Stimulated activated naive B cell treated with anti-CD40 and anti-IgM and Interleukin-4, amounts not matched to agents 10 μg/mL and 1 μg/mL and 100 μg/mL, for 72 hours (primary cell): ENCODE data around the gene PPIL6.

ENCODE experiments used
- ATAC-seq, 2 donors: fragments of 150-1000 bp; cut with Tn5 transposase; replicated peaks; 2 replicates each; pipeline ENCODE4 v1.10.0; 2021; ENCODE audit warnings: moderate library complexity in 1 of 2
- DNase-seq: peaks from one replicate; pipeline ENCODE4 v3.0.0; 2021
- H3K27ac Mint-ChIP-seq: one replicate; pipeline ENCODE4 v1.8.0; 2022; ENCODE audit warnings: mild to moderate bottlenecking, mixed read lengths
- H3K27me3 Mint-ChIP-seq, 2 donors: one replicate each; pipeline ENCODE4 v1.8.0; 2022; ENCODE audit warnings: mixed read lengths in 2 of 2
- H3K36me3 Mint-ChIP-seq, 2 donors: one replicate each; pipeline ENCODE4 v1.8.0; 2022; ENCODE audit warnings: mixed read lengths in 2 of 2, mild to moderate bottlenecking in 1 of 2
- H3K4me1 Mint-ChIP-seq, 2 donors: one replicate each; pipeline ENCODE4 v1.8.0; 2022; ENCODE audit warnings: mixed read lengths in 2 of 2, mild to moderate bottlenecking in 1 of 2
- H3K4me3 Mint-ChIP-seq, 2 donors: one replicate each; pipeline ENCODE4 v1.8.0; 2022; ENCODE audit warnings: mild to moderate bottlenecking in 2 of 2, mixed read lengths in 2 of 2, moderate library complexity in 1 of 2
- H3K9me3 Mint-ChIP-seq, 2 donors: one replicate each; pipeline ENCODE4 v1.8.0; 2022; ENCODE audit warnings: mixed read lengths in 2 of 2, mild to moderate bottlenecking in 1 of 2

PPIL6 gene

GRCh38 chr6:109440331-109441068 lies at the start of gene PPIL6, which contains the start of gene SMPD2:
TSS of gene PPIL6 (minus strand) at chr6:109440628. CDS start at chr6:109440590, 38 bp downstream.
TSS of gene SMPD2 (plus strand) at chr6:109440724. CDS start at chr6:109441122, 398 bp downstream.
- peak; percentile 86 to 92 for ATAC-seq
- Mint-ChIP-seq H3K27ac (peak within 1 kb of the TSS; percentile 99), H3K36me3 (peaks cover 22 to 32% of the 10 kb centered on the region in 2 donors), H3K27me3 (no peaks in the 10 kb centered on the region), H3K4me3 (peak within 1 kb of the TSS; percentile 96 to 99), H3K9me3 (no peaks in the 10 kb centered on the region), H3K4me1 (peaks cover 34 to 38% of the 10 kb centered on the region in 2 donors)
- DNase-seq, result peak; percentile 75

- ATAC-seq, result no peak
- Mint-ChIP-seq H3K4me3 (no peak overlapping the region), H3K27me3 (no peaks in the 10 kb centered on the region)
Observed at GRCh38 chr6:109488001-109488400, 47.6 kb upstream of the PPIL6 start.

GRCh38 chr6:109486068-109486467 lies 45.6 kb upstream of the PPIL6 start:
- Mint-ChIP-seq H3K27ac (no peak overlapping the region), H3K4me3 (no peak overlapping the region), H3K27me3 (no peaks in the 10 kb centered on the region)

More at GRCh38 chr6:109488001-109488400, 47.6 kb upstream of the PPIL6 start:
- DNase-seq, result no peak
- H3K36me3 Mint-ChIP-seq, result no peaks in the 10 kb centered on the region
- peaks cover 13 to 33% of the 10 kb centered on the region in 2 donors for H3K4me1 Mint-ChIP-seq
- H3K27ac Mint-ChIP-seq, result no peak overlapping the region
- no peaks in the 10 kb centered on the region for H3K9me3 Mint-ChIP-seq

DNA sequence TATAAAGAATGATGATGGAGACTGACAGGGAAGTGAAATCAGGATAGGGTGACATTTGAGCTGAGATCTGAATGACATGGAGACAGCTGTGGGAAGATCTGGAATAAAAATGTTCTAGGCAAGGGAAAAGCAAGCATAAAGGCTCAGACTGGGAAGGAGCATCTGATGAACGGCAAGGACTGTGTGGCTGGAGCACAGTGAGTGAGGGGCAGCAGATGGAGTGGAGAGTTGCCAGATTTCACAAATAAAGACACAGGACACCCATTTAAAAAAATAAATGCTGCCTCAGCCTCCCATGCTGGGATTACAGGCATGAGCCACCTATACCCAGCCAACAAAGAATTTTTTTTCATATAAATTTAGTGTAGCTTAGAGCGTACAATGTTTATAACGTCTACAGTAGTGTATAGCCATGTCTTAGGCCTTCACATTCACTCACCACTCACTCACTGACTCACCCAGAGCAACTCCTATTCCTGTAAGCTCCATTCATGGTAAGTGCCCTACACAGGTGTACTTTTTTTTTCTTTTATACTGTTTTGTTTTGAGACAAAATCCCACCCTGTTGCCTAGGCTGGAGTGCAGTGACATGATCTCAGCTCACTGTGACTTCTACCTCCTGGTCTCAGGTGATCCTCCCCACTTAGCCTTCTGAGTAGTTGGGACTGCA lies 45.0 kb upstream of the PPIL6 start:
- H3K9me3 Mint-ChIP-seq, result no peaks in the 10 kb centered on the region
- no peaks in the 10 kb centered on the region for H3K27me3 Mint-ChIP-seq
- no peak overlapping the region for H3K27ac Mint-ChIP-seq
- ATAC-seq (no peak), DNase-seq (no peak)
- H3K36me3 Mint-ChIP-seq, result peaks cover 14 to 18% of the 10 kb centered on the region in 2 donors
- H3K4me1 Mint-ChIP-seq, result peaks cover 14 to 34% of the 10 kb centered on the region in 2 donors
- no peak overlapping the region for H3K4me3 Mint-ChIP-seq

More at GRCh38 chr6:109486068-109486467, 45.6 kb upstream of the PPIL6 start:
- peaks cover 10 to 14% of the 10 kb centered on the region in 2 donors for H3K36me3 Mint-ChIP-seq
- DNase-seq (no peak), ATAC-seq (no peak)
- H3K4me1 Mint-ChIP-seq, result peaks cover 13 to 34% of the 10 kb centered on the region in 2 donors
- no peaks in the 10 kb centered on the region for H3K9me3 Mint-ChIP-seq

DNA sequence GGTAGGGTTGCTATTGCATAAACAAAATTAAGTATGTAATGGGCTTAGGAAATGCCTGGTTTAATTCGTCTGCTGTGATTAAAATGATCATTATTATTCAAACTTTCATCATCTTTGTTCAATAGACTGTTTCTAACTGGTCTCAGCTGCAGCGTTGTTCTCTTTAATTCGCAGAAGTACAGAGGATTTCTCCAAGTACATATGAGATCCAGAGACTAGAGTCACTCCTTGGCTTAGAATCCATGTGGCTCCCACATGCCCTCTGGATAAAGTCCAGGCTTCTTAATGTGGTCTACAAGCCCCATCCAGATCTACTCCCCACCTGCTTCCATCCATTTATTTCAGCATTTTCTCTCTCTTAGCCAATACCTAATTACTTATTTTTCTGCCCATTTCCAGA lies 43.7 kb upstream of the PPIL6 start:
- no peak overlapping the region for H3K27ac Mint-ChIP-seq

DNA sequence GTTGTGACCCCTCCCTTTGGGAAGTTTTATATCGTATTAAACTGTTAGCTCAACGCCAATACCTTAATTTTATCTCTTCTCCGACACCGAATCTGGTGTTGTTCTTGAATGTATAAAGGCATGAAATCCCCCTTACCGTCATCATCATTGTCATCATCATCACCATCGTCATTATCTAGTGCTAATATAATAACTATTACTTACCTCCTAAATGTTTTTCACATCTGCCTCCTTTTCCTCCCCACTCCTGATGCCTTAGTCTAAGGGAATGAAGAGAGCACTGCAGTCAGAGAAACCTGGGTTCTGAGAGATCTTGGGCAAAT lies 43.3 kb upstream of the PPIL6 start:
- H3K4me1 Mint-ChIP-seq, result peaks cover 21 to 50% of the 10 kb centered on the region in 2 donors
- H3K27me3 Mint-ChIP-seq, result no peaks in the 10 kb centered on the region
- ATAC-seq, result peak; percentile 7 to 15
- H3K4me3 Mint-ChIP-seq, result peak overlapping the region; percentile 45 to 75
- no peaks in the 10 kb centered on the region for H3K9me3 Mint-ChIP-seq
- H3K36me3 Mint-ChIP-seq, result peaks cover 23 to 30% of the 10 kb centered on the region in 2 donors
- DNase-seq, result no peak
- peak overlapping the region; percentile 20 for H3K27ac Mint-ChIP-seq

More for the DNA sequence above, 43.7 kb upstream of the PPIL6 start:
- Mint-ChIP-seq H3K36me3 (peaks cover 19 to 26% of the 10 kb centered on the region in 2 donors), H3K9me3 (no peaks in the 10 kb centered on the region), H3K4me3 (peak overlapping the region; percentile 17 to 45), H3K27me3 (no peaks in the 10 kb centered on the region), H3K4me1 (peaks cover 18 to 46% of the 10 kb centered on the region in 2 donors)
- DNase-seq (no peak), ATAC-seq (no peak)

GRCh38 chr6:109482905-109483734 lies 42.7 kb upstream of the PPIL6 start, which contains the start of gene ZBTB24:
TSS of gene ZBTB24 (minus strand) at chr6:109483219. CDS start at chr6:109482026, 1,193 bp downstream.
- Mint-ChIP-seq H3K27ac (peak within 1 kb of the TSS; percentile 91), H3K27me3 (no peaks in the 10 kb centered on the region), H3K9me3 (no peaks in the 10 kb centered on the region), H3K4me3 (peak within 1 kb of the TSS; percentile 90 to 95), H3K36me3 (peaks cover 28 to 35% of the 10 kb centered on the region in 2 donors), H3K4me1 (peaks cover 25 to 56% of the 10 kb centered on the region in 2 donors)
- peak; percentile 86 for DNase-seq
- peak; percentile 90 to 91 for ATAC-seq

- Mint-ChIP-seq H3K4me3 (peak overlapping the region; percentile 90 to 95), H3K9me3 (no peaks in the 10 kb centered on the region), H3K36me3 (peaks cover 41 to 50% of the 10 kb centered on the region in 2 donors), H3K27ac (no peak overlapping the region), H3K27me3 (no peaks in the 10 kb centered on the region), H3K4me1 (peaks cover 37 to 76% of the 10 kb centered on the region in 2 donors)
- ATAC-seq (no peak), DNase-seq (no peak)
Observed at GRCh38 chr6:109480993-109481480, 40.6 kb upstream of the PPIL6 start.

DNA sequence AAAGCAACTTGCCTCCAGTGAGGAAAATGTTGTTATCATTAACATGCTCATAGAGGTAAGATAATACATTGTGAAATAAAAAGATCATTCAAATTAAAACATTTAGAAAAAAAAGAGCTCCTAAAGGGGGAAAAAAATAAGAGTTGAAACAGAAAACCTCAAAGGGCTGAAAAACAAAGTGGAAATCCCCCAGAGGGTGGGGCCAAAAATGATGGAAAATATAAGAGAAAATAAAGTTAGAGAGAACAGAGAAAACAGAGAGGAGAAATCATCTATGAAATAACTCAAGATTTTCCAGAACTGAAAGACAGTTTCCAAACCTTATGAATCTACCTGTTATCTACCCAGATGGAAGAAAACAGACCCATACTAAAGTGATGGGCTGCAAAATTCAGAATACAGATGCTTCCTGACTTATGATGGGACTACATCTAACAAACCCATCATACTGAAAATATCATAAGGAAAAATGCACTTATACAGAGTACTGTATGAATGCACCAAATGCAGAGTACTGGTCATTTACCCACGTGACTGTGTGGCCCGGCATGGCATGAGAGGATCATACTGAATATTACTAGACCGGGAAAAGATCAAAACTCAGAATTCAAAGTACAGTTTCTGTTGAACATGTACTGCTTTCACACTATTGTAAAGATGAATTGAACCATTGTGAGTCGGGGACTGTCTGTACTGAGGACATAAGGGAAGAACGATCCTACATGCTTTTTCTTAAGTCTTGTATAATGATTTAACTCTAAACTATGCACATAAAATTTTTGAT lies 38.6 kb upstream of the PPIL6 start:
- Mint-ChIP-seq H3K4me1 (peaks cover 41 to 78% of the 10 kb centered on the region in 2 donors), H3K36me3 (peaks cover 46 to 66% of the 10 kb centered on the region in 2 donors), H3K27me3 (no peaks in the 10 kb centered on the region), H3K27ac (peak overlapping the region; percentile 93), H3K4me3 (peak overlapping the region; percentile 86 to 95), H3K9me3 (no peaks in the 10 kb centered on the region)
- DNase-seq, result no peak
- ATAC-seq, result no peak

- ATAC-seq, result no peak
- Mint-ChIP-seq H3K36me3 (peaks cover 51 to 71% of the 10 kb centered on the region in 2 donors), H3K27ac (peak overlapping the region; percentile 93), H3K4me3 (peak overlapping the region; percentile 86 to 95), H3K4me1 (peaks cover 46 to 78% of the 10 kb centered on the region in 2 donors), H3K9me3 (no peaks in the 10 kb centered on the region), H3K27me3 (no peaks in the 10 kb centered on the region)
- DNase-seq, result no peak
Observed at GRCh38 chr6:109478222-109478805, 37.9 kb upstream of the PPIL6 start.

GRCh38 chr6:109477725-109478124 lies 37.3 kb upstream of the PPIL6 start:
- DNase-seq, result no peak
- Mint-ChIP-seq H3K36me3 (peaks cover 56 to 77% of the 10 kb centered on the region in 2 donors), H3K4me3 (peak overlapping the region; percentile 87 to 95), H3K4me1 (peaks cover 52 to 83% of the 10 kb centered on the region in 2 donors), H3K27me3 (no peaks in the 10 kb centered on the region), H3K27ac (peak overlapping the region; percentile 94), H3K9me3 (no peaks in the 10 kb centered on the region)
- peak; percentile 54 to 59 for ATAC-seq

DNA sequence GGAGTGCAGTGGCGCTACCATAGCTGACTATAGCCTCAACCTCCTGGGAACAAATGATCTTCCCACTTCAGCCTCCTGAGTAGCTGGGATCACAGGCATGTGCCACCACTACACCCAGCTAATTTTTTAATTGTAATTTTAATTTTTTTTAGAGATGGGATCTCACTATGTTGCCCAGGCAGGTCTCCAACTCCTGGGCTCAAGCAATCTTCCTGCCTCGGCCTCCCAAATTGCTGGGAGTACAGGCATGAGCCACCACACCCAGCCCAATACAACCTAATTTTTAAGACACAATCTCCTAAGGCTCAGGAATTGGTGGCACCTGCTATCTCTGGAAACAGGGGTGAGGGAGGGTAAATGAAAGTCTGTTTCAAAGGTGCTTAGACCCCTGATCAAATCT lies 36.8 kb upstream of the PPIL6 start:
- Mint-ChIP-seq H3K4me3 (peak overlapping the region; percentile 87 to 95), H3K4me1 (peaks cover 57 to 88% of the 10 kb centered on the region in 2 donors), H3K9me3 (no peaks in the 10 kb centered on the region), H3K27me3 (no peaks in the 10 kb centered on the region), H3K36me3 (peaks cover 60 to 80% of the 10 kb centered on the region in 2 donors), H3K27ac (peak overlapping the region; percentile 94)
- no peak for DNase-seq
- no peak for ATAC-seq

DNA sequence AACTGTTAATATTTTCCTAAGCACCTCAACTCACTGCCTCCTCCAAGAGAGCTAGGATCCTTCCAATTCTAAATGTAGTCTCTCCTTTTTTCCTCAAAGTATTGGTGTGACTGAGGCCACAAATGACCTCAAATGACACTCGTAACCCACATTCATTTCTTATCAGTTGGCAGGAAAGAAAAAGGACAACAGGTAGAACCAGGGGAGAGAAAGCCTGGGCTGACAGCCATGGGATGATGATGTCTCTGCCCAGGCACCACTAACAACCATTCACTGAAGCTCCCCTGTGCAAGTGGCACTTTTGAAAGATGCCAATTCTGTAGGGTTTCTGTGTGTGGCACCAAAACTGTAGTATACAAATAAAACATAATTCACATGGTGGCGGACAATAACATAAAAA lies 35.2 kb upstream of the PPIL6 start:
- Mint-ChIP-seq H3K4me1 (peaks cover 56 to 88% of the 10 kb centered on the region in 2 donors), H3K27ac (peak overlapping the region; percentile 6), H3K27me3 (no peaks in the 10 kb centered on the region), H3K9me3 (no peaks in the 10 kb centered on the region), H3K4me3 (peak overlapping the region in 1 of 2 donors; percentile 37), H3K36me3 (peaks cover 62 to 82% of the 10 kb centered on the region in 2 donors)
- ATAC-seq (no peak), DNase-seq (no peak)
